Embryonic facial prominence (tissue), 1 donor: ENCODE data around the gene ADAMTSL1.

Source experiments
- DNase-seq: peaks from one replicate; pipeline ENCODE4 v3.0.0-alpha.2; 2016; ENCODE audit errors: extremely low spot score

ADAMTSL1 gene

GRCh38 chr9:18499062-18499461, 25.1 kb downstream of the ADAMTSL1 start:
- no peak for DNase-seq

GRCh38 chr9:18499980-18500379, 26.0 kb downstream of the ADAMTSL1 start:
- no peak for DNase-seq

- no peak for DNase-seq
Measured at GRCh38 chr9:18500451-18500850, 26.5 kb downstream of the ADAMTSL1 start.

- no peak for DNase-seq
Measured at GRCh38 chr9:18501949-18502348, 28.0 kb downstream of the ADAMTSL1 start.

GRCh38 chr9:18502546-18502945, 28.6 kb downstream of the ADAMTSL1 start:
- no peak for DNase-seq

- DNase-seq: no peak
Measured at GRCh38 chr9:18504707-18505106, 30.8 kb downstream of the ADAMTSL1 start.

- no peak for DNase-seq
Measured at GRCh38 chr9:18507151-18507550, 33.2 kb downstream of the ADAMTSL1 start.

GRCh38 chr9:18516514-18516913, 42.6 kb downstream of the ADAMTSL1 start:
- no peak for DNase-seq

- DNase-seq: no peak
Measured at GRCh38 chr9:18516965-18517364, 43.0 kb downstream of the ADAMTSL1 start.

- DNase-seq: no peak
Measured at GRCh38 chr9:18520416-18521047, 46.6 kb downstream of the ADAMTSL1 start.

GRCh38 chr9:18526685-18527084, 52.7 kb downstream of the ADAMTSL1 start:
- DNase-seq: no peak

GRCh38 chr9:18531136-18532065, 57.4 kb downstream of the ADAMTSL1 start:
- DNase-seq: no peak

GRCh38 chr9:18534611-18535010, 60.7 kb downstream of the ADAMTSL1 start:
- DNase-seq: no peak

GRCh38 chr9:18536554-18536953, 62.6 kb downstream of the ADAMTSL1 start:
- no peak for DNase-seq

- DNase-seq: no peak
Measured at GRCh38 chr9:18539203-18539693, 65.3 kb downstream of the ADAMTSL1 start.

GRCh38 chr9:18542837-18543405, 69.0 kb downstream of the ADAMTSL1 start:
- no peak for DNase-seq

- no peak for DNase-seq
Measured at GRCh38 chr9:18543406-18544192, 69.6 kb downstream of the ADAMTSL1 start.

- no peak for DNase-seq
Measured at GRCh38 chr9:18544456-18544855, 70.5 kb downstream of the ADAMTSL1 start.

GRCh38 chr9:18545636-18546360, 71.8 kb downstream of the ADAMTSL1 start:
- no peak for DNase-seq

- DNase-seq: no peak
Measured at GRCh38 chr9:18548456-18548855, 74.5 kb downstream of the ADAMTSL1 start.

GRCh38 chr9:18549772-18550171, 75.8 kb downstream of the ADAMTSL1 start:
- no peak for DNase-seq
